ENCODE measurements around the gene VDAC1.

Gene VDAC1

GRCh38 chr5:133926489-133927299, 78.1 kb downstream of the VDAC1 start:
- no peak for DNase-seq (ENCODE audit: low read depth in 2 of 2)

GRCh38 chr5:133925866-133926488, 78.8 kb downstream of the VDAC1 start:
- no peak for DNase-seq (ENCODE audit: low read depth in 2 of 2)

DNA sequence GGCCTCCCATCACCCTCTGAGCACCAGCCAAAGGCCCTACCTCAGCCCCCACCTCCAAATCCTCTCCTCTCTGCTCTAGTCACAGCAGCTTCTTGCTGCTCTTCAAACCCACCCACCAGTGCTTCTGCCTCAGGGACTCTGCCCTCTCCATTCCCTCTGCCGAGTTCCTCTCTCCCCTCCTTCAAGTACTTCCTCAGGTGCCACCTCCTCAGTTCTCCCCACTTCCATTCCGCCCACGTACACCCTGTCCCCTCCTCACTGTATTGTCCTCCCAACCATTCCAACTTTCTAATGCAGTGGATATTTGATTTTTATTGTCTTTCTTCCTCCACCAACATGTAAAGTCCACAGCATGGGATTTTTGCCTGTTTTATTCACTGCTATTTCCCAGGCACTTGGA, 79.5 kb downstream of the VDAC1 start:
- no peak for DNase-seq (ENCODE audit: low read depth in 2 of 2)

DNA sequence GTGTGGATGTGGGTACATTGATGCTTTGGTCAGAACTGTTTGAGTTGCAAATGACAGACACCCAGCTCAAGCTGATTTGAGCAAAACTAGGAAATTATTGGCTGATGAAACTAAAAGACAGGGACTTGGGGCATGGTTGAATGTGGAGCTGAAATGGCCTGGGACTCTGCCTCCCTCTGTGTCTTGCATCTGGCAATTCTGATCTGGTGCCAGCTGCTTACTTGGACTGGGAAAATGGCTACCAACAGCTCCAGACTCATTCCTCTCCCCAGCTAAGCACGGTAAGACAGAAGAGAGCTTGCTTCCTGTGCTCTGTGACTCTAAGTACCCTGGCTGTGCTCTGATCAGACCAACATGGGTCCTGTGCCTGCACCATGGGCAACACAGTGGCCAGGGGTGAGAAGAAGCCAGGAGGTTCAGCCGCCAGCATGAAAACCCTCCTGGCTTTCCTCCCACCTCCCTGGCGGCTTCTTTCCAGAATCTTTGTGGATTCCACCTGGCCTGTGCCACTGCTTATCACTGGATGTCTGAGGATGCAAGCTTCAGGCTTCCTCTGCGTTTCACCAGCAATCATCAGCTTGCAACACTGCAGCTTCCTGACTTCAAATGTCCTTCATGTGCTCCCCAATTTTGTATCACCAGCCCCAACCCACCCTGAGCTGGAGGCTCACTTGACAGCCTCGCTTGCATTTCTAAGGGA, 80.4 kb downstream of the VDAC1 start:
- DNase-seq (ENCODE audit: low read depth in 2 of 2), result no peak

DNA sequence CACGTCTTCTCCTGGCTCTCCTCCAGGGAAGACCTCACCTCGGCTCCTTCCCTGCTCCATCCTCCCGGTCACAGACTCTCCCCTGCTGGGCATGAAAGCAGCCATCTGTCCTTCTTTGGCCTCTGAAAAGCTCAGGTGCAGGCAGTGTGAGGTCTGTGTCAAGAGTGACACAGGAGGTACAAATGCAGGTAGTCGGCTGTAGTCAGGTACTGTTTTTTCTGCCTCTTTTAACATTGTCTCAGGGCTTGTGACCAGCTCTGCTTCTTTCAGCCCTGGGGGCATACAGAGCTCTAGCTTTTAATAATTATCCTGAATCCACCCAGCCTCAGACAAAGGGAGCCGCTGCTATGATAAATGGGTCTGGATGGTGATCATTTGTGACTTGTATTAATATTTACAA, 82.8 kb downstream of the VDAC1 start:
- DNase-seq (ENCODE audit: low read depth in 2 of 2), result no peak
